Activated naive CD4-positive, alpha-beta T cell treated with anti-CD3 and anti-CD28 coated beads, Interleukin-2, amount 50 U/mL, for 72 hours (primary cell): ENCODE data around the gene IDH2. TPM values are rescaled to one million over a fixed set of nuclear protein-coding genes. Genes with fewer than 3 reads are reported as not detected.

Source experiments
- ATAC-seq, 2 donors: fragments of 150-1000 bp; cut with Tn5 transposase; 2 replicates each; pipeline ENCODE4 v1.10.0; 2021; ENCODE audit warnings: mild to moderate bottlenecking in 2 of 2, moderate library complexity in 2 of 2
- DNase-seq, 2 donors: peaks; one replicate each; pipeline ENCODE4 v3.0.0; 2021 to 2022; ENCODE audit warnings: low spot score in 2 of 2
- H3K27ac Mint-ChIP-seq, 2 donors: one replicate each; pipeline ENCODE4 v1.8.0; 2022; ENCODE audit warnings: mild to moderate bottlenecking in 2 of 2, mixed read lengths in 2 of 2
- H3K36me3 Mint-ChIP-seq, 2 donors: one replicate each; pipeline ENCODE4 v1.8.0; 2022; ENCODE audit warnings: mixed read lengths in 2 of 2
- H3K9me3 Mint-ChIP-seq, 2 donors: one replicate each; pipeline ENCODE4 v1.8.0; 2022; ENCODE audit warnings: mixed read lengths in 2 of 2
- total RNA-seq, 2 donors: library from RNA; stranded (reverse); gene quantifications; one replicate each; pipeline ENCODE4 v1.2.3, GENCODE V29; 2022

Gene IDH2
- total RNA-seq, 2 donors from 2014 or later: 203 to 242 TPM

- ATAC-seq: no peak
Observed at GRCh38 chr15:90046911-90047392, 55.3 kb downstream of the IDH2 start.

GRCh38 chr15:90046289-90046688 is 56.0 kb downstream of the IDH2 start:
- H3K27ac Mint-ChIP-seq: peak overlapping the region; percentile 8 to 24
- no peaks in the 10 kb centered on the region for H3K36me3 Mint-ChIP-seq
- ATAC-seq (no peak), DNase-seq (no peak)
- no peaks in the 10 kb centered on the region for H3K9me3 Mint-ChIP-seq

More at GRCh38 chr15:90046911-90047392, 55.3 kb downstream of the IDH2 start:
- Mint-ChIP-seq H3K9me3 (no peaks in the 10 kb centered on the region), H3K36me3 (no peaks in the 10 kb centered on the region), H3K27ac (peak overlapping the region; percentile 24 to 55)
- no peak for DNase-seq

DNA sequence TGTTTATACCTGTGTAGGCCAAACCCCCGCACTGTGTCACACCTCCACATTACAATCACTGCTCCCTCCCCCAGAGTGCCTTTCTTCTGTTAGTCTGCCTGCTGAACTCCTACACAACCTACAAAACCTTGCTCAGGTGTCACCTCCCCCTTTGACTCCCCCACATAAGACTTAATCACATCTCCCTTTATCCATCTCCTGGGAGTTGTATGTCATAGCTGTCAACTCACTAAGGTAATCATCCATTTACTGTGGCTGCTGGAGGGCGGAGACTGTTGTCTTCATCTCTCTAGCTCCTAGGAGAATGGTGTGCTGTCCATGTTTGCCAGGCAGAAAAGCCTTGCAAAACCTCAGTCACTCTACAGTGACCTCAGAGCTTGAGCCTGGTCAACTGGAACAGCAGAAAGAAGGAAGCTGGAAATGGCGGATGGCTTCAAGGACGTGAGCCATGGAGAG is 57.3 kb downstream of the IDH2 start:
- ATAC-seq (no peak), DNase-seq (no peak)
- H3K9me3 Mint-ChIP-seq: no peaks in the 10 kb centered on the region
- H3K27ac Mint-ChIP-seq: peak overlapping the region; percentile 45 to 63
- no peaks in the 10 kb centered on the region for H3K36me3 Mint-ChIP-seq

DNA sequence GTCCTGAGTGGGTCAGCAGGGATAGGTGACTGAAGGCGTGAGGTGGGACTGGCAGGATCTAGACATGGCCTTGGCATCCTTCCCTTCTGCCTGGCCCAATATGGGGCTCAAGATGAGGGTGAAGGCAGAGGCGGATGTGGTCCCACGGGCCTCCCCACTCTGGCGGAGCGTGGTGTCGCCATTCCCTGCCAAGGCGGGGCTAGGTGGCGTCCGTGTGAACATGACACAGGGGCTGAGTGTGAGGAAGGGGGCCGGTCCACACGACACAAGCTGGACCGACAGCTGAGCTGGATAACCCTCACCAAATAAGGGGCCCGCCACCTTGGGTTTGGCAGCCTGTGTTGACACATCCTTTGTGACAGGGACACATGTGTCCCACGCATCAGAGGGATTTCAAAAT is 58.1 kb downstream of the IDH2 start:
- H3K36me3 Mint-ChIP-seq: peaks cover 0 to 7% of the 10 kb centered on the region in 2 donors
- H3K9me3 Mint-ChIP-seq: no peaks in the 10 kb centered on the region
- H3K27ac Mint-ChIP-seq: peak overlapping the region in 1 of 2 donors; percentile 40
- ATAC-seq (no peak), DNase-seq (no peak)

DNA sequence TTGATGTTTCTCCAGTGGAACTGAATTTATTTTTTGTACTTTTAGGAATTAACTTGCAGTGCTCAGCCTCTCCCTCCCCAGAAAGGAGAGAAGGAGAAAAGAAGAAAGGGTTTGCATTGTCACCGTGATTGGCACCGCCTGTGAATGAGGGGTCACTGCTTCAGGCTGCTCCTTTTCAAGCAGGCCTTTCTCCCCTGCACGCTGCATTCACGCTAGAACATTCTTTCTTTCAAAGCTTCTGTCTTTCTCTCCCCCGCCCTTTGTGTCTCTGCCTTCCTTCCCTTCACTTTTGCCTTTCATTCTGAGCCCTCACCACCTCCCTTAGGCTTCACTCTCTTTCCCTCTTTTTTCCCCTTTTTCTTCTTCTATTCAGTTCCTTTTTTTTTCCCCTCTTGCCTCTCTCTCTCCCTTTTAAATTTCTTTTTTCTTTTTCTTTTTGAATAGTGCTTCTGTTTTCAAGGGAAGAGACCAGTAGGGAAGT is 58.7 kb downstream of the IDH2 start:
- DNase-seq (no peak), ATAC-seq (no peak)
- Mint-ChIP-seq H3K9me3 (no peaks in the 10 kb centered on the region), H3K27ac (peak overlapping the region; percentile 40 to 73), H3K36me3 (peaks cover 0 to 7% of the 10 kb centered on the region in 2 donors)

DNA sequence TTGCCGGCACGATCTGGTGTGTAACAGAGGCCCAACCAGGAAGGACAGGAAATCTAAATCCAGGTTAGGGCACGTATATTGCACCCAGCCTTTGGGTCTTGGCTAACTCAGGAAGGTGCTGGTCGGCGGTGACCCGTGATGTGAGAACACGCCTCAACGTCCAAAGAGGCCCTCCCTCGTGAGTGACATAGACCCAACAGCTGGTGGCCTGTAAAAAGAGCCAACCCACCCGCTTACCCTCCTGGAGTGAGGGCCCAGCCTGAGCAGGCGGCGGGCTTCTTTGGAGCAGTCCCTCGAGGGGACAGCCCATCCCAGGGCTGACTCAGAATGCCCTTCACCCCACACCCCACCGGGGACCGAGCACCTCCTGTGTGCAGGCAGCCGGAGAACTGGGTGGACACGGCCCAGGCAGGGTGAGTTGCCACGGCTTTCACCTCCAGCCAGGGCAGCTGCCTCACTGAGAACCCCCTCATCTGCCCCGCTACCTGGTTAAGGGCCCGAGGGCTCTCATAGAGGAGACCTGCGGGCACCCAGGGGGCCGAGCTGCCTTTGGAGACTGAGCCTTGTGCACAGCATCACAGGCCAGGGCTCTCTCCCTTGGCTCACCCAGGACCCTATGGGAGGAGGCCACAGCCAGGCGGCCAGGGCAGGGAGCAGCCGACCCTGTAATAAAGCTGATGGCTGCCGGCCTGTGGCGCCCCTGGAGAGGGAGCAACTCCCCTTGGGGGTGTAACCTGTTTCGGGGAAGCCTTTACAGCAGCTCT is 59.3 kb downstream of the IDH2 start:
- ATAC-seq: no peak
- no peak overlapping the region for H3K27ac Mint-ChIP-seq

GRCh38 chr15:90042356-90042755 is 59.9 kb downstream of the IDH2 start:
- DNase-seq (no peak), ATAC-seq (no peak)
- no peak overlapping the region for H3K27ac Mint-ChIP-seq
- H3K9me3 Mint-ChIP-seq: no peaks in the 10 kb centered on the region
- H3K36me3 Mint-ChIP-seq: peaks cover 0 to 7% of the 10 kb centered on the region in 2 donors

More for the DNA sequence above, 59.3 kb downstream of the IDH2 start:
- H3K36me3 Mint-ChIP-seq: peaks cover 0 to 7% of the 10 kb centered on the region in 2 donors
- no peaks in the 10 kb centered on the region for H3K9me3 Mint-ChIP-seq
- DNase-seq: no peak

GRCh38 chr15:90040618-90041017 is 61.6 kb downstream of the IDH2 start:
- H3K27ac Mint-ChIP-seq: no peak overlapping the region
- H3K9me3 Mint-ChIP-seq: no peaks in the 10 kb centered on the region
- no peak for DNase-seq
- ATAC-seq: no peak
- H3K36me3 Mint-ChIP-seq: peaks cover 0 to 15% of the 10 kb centered on the region in 2 donors

GRCh38 chr15:90039996-90040395 is 62.3 kb downstream of the IDH2 start:
- Mint-ChIP-seq H3K9me3 (no peaks in the 10 kb centered on the region), H3K27ac (peak overlapping the region; percentile 50 to 91)

GRCh38 chr15:90038632-90039095 is 63.6 kb downstream of the IDH2 start:
- Mint-ChIP-seq H3K9me3 (no peaks in the 10 kb centered on the region), H3K27ac (peak overlapping the region; percentile 91 to 97), H3K36me3 (peaks cover 0 to 15% of the 10 kb centered on the region in 2 donors)
- peak in 1 of 2 donors; percentile 45 for DNase-seq
- no peak for ATAC-seq

More at GRCh38 chr15:90039996-90040395, 62.3 kb downstream of the IDH2 start:
- DNase-seq (no peak), ATAC-seq (no peak)
- peaks cover 0 to 15% of the 10 kb centered on the region in 2 donors for H3K36me3 Mint-ChIP-seq

GRCh38 chr15:90037961-90038631 is 64.2 kb downstream of the IDH2 start:
- peak overlapping the region; percentile 91 to 97 for H3K27ac Mint-ChIP-seq
- peaks cover 0 to 15% of the 10 kb centered on the region in 2 donors for H3K36me3 Mint-ChIP-seq
- DNase-seq (peak; percentile 53 to 78), ATAC-seq (peak; percentile 91 to 92)
- no peaks in the 10 kb centered on the region for H3K9me3 Mint-ChIP-seq

DNA sequence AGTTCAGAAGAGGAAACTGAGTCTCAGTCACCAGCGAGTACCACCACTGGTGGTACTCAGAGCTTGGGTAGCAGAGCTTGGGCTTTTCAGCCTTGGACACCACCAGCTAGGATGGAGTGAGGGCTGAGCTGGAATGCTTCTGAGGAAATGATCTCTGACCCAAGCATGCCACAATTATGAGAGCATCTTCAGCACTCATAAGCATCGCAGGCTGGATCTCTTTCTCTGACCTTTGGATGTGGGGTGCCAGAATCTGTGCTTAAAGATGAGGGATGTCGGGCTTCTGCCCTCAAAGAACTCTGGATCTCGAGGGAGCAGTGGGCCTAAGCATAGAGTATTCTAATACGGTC is 64.8 kb downstream of the IDH2 start:
- H3K27ac Mint-ChIP-seq: peak overlapping the region; percentile 91 to 97
- DNase-seq (peak in 1 of 2 donors; percentile 20), ATAC-seq (no peak)
- no peaks in the 10 kb centered on the region for H3K9me3 Mint-ChIP-seq
- H3K36me3 Mint-ChIP-seq: peaks cover 0 to 15% of the 10 kb centered on the region in 2 donors

DNA sequence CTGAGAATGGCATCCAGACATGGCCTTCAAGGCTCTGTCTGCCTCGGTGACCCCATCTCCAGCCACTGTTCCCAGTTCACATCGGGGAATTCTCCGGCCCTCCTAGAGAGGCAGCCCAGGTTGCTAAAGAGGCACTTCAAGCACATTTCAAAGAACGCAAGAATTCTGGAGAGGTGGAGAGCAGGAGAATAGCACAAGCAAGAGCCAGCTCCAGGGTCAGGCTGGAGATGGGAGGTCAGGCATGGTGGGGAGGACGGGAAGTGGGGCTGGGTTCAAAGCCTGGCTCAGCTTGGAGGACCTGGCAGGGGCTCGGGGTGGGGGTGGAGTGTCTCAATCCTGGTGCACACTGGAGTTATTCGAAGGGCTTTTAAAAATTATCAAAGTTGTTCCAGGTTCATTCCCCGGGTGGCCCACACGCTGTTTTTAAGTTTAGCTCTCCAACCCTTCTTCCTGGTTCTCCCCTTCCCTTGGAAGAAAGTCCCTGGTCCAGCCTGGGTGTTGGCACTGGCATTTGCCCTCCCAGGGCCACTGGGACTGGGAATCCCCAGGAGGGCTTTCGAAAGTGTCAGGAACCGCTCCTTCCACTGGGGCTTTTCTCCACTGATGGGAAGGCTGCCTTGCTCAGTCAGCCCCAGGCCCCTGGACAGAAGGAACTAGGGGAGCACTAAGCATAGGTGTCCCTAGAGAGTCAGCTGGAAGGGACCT is 65.3 kb downstream of the IDH2 start:
- peak in 1 of 2 donors; percentile 47 for DNase-seq
- ATAC-seq: no peak
- Mint-ChIP-seq H3K9me3 (no peaks in the 10 kb centered on the region), H3K36me3 (peaks cover 0 to 15% of the 10 kb centered on the region in 2 donors), H3K27ac (peak overlapping the region; percentile 91 to 97)

DNA sequence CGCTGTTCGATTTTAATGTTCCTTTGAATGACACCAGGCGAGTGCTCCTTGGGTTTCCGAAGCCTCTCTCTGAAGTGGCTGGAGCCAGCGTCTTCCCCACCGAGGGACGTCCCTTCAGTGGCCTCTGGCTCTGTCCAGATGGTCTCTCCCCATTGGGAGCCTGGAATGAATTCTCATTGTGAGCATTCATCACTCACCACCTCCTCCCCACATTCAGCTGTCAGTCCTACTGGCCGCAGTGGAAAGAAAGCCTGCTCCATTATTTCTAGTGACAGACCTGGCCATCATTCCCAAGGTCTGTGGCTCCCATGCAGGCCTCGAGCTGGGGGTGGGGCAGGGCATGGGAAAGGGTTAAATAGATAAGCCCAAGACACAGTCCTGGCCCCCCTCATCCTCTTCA is 65.9 kb downstream of the IDH2 start:
- H3K9me3 Mint-ChIP-seq: no peaks in the 10 kb centered on the region
- peaks cover 0 to 15% of the 10 kb centered on the region in 2 donors for H3K36me3 Mint-ChIP-seq
- ATAC-seq (no peak), DNase-seq (peak in 1 of 2 donors; percentile 40)
- H3K27ac Mint-ChIP-seq: peak overlapping the region; percentile 91 to 97

GRCh38 chr15:90035840-90036230 is 66.4 kb downstream of the IDH2 start:
- DNase-seq (no peak), ATAC-seq (no peak)
- Mint-ChIP-seq H3K9me3 (no peaks in the 10 kb centered on the region), H3K36me3 (peaks cover 0 to 15% of the 10 kb centered on the region in 2 donors), H3K27ac (peak overlapping the region; percentile 85 to 91)

GRCh38 chr15:90035095-90035839 is 67.0 kb downstream of the IDH2 start:
- H3K27ac Mint-ChIP-seq: peak overlapping the region; percentile 88 to 91
- DNase-seq: no peak
- peaks cover 0 to 15% of the 10 kb centered on the region in 2 donors for H3K36me3 Mint-ChIP-seq
- H3K9me3 Mint-ChIP-seq: no peaks in the 10 kb centered on the region
- no peak for ATAC-seq
